GM12878 (cell line): Measurements from ENCODE around the gene SCLT1. TPM values are rescaled to one million over a fixed set of nuclear protein-coding genes. Genes with fewer than 3 reads are reported as not detected.

Experiments used
- ATAC-seq: fragments of 200-7000 bp; cut with Tn5 transposase; 3 replicates; pipeline ENCODE4 v1.9.1; 2020; ENCODE audit warnings: mild to moderate bottlenecking, moderate library complexity
- BruUV-seq: library from RNA; stranded (reverse); fragments of 400-500 nt; replicated peaks from 2 replicates; lab custom pipeline; 2021; lab: Mats Ljungman, UMichigan
- CTCF ChIA-PET: fragments of 300-600 bp; sonication (Branson Sonifier 250); formaldehyde crosslinking; extraction: SDS; loops from one replicate; lab custom pipeline; 2021; ENCODE audit warnings: inconsistent platforms; lab: Yijun Ruan, JAX
- POLR2A ChIA-PET: fragments of 350-600 bp; formaldehyde crosslinking; extraction: SDS; loops from one replicate; lab custom pipeline; 2021; ENCODE audit warnings: inconsistent platforms; lab: Charles Lee
- RAD21 ChIA-PET: fragments of 300-600 bp; sonication (Branson Sonifier 250); formaldehyde crosslinking; loops from one replicate; lab custom pipeline; 2023; ENCODE audit warnings: antibody characterized with exemption; ENCODE audit not compliant: unreplicated experiment; lab: Charles Lee
- SMC1A ChIA-PET: fragments of 300-600 bp; sonication (Branson Sonifier 250); formaldehyde crosslinking; loops from one replicate; lab custom pipeline; 2023; ENCODE audit not compliant: unreplicated experiment, uncharacterized antibody; lab: Charles Lee
- DNase-seq: peaks from one replicate; pipeline ENCODE4 v3.0.0-alpha.2; 2011; ENCODE audit warnings: low read depth, low spot score
- FAIRE-seq: peaks from 3 replicates; lab custom pipeline; 2011; peaks lifted over from hg19 to GRCh38; lab: Jason Lieb, UNC
- H2AFZ ChIP-seq: 2 replicates; pipeline ENCODE4 v1.6.0; 2011; ENCODE audit warnings: low read depth, low read length, control low read depth; ENCODE audit not compliant: control insufficient read depth
- H3K27ac ChIP-seq: 2 replicates; pipeline ENCODE4 v1.5.1; 2011; ENCODE audit warnings: control low read depth; ENCODE audit not compliant: control insufficient read depth, insufficient read depth
- H3K27me3 ChIP-seq, 2 experiments: replicated peaks in 1 of 2; 2 replicates each; pipeline versions ENCODE4 v1.6.0 to v1.6.1; 2011; ENCODE audit warnings: low read length in 1 of 2; ENCODE audit not compliant: control insufficient read depth in 2 of 2, insufficient read depth in 2 of 2
- H3K36me3 ChIP-seq, 2 experiments: 2 replicates each; pipeline ENCODE4 v1.5.1; 2011; ENCODE audit warnings: low read length in 1 of 2; ENCODE audit not compliant: control insufficient read depth in 2 of 2, insufficient read depth in 2 of 2
- H3K4me1 ChIP-seq: 2 replicates; pipeline ENCODE4 v1.6.1; 2011; ENCODE audit warnings: mild to moderate bottlenecking, low read length, moderate library complexity, mixed read lengths; ENCODE audit not compliant: control insufficient read depth, insufficient read depth
- H3K4me2 ChIP-seq: 2 replicates; pipeline ENCODE4 v1.6.0; 2011; ENCODE audit warnings: control low read depth; ENCODE audit not compliant: control insufficient read depth, insufficient read depth
- H3K4me3 ChIP-seq: fragments of 200-600 bp; sonication (generic); 2 replicates; pipeline ENCODE4 v1.5.1; 2016
- H3K79me2 ChIP-seq: 2 replicates; pipeline ENCODE4 v1.6.0; 2011; ENCODE audit warnings: low read length; ENCODE audit not compliant: control insufficient read depth, insufficient read depth
- H3K9ac ChIP-seq: 2 replicates; pipeline ENCODE4 v1.8.0; 2011; ENCODE audit warnings: low read length, control low read depth, mixed read lengths; ENCODE audit not compliant: control insufficient read depth, insufficient read depth
- H3K9me3 ChIP-seq: replicated peaks from 3 replicates; pipeline ENCODE4 v1.5.1; 2011; ENCODE audit warnings: mild to moderate bottlenecking, low read length; ENCODE audit not compliant: control insufficient read depth, insufficient read depth
- H4K20me1 ChIP-seq: 2 replicates; pipeline ENCODE4 v1.6.0; 2011; ENCODE audit not compliant: control insufficient read depth, insufficient read depth
- BMI1 ChIP-seq: fragments of 450-650 bp; IDR thresholded peaks from 2 replicates; pipeline ENCODE4 v1.6.1; 2016; ENCODE audit warnings: mild to moderate bottlenecking, moderate library complexity, borderline replicate concordance
- EZH2 ChIP-seq: IDR thresholded peaks from 2 replicates; pipeline ENCODE4 v1.6.1; 2012; ENCODE audit warnings: low read depth, mild to moderate bottlenecking, control low read depth, inconsistent platforms, low read length, borderline replicate concordance; ENCODE audit not compliant: control insufficient read depth
- RBBP5 ChIP-seq: fragments of 200-600 bp; sonication (generic); conservative IDR thresholded peaks from 2 replicates; pipeline ENCODE4 v1.6.1; 2016
- SMC3 ChIP-seq: IDR thresholded peaks from 2 replicates; pipeline ENCODE4 v1.6.1; 2011; ENCODE audit warnings: low read length, improper control_type of control experiment, borderline replicate concordance
- SUPT20H ChIP-seq: IDR thresholded peaks from 2 replicates; pipeline ENCODE4 v1.6.1; 2011; ENCODE audit warnings: low read depth, mild to moderate bottlenecking, low read length, moderate library complexity, borderline replicate concordance; ENCODE audit not compliant: control insufficient read depth
- SUZ12 ChIP-seq: fragments of 200-600 bp; sonication (generic); IDR thresholded peaks from one replicate; pipeline ENCODE4 v1.6.1; 2018; ENCODE audit warnings: antibody characterized with exemption, mild to moderate bottlenecking; ENCODE audit not compliant: unreplicated experiment
- WRNIP1 ChIP-seq: IDR thresholded peaks from 2 replicates; pipeline ENCODE4 v1.6.1; 2011; ENCODE audit warnings: low read depth, low read length, improper control_type of control experiment, borderline replicate concordance
- ZNF207 ChIP-seq: fragments of 450-650 bp; IDR thresholded peaks from 2 replicates; pipeline ENCODE4 v1.6.1; 2014; ENCODE audit warnings: antibody characterized with exemption, mild to moderate bottlenecking, borderline replicate concordance
- in situ Hi-C: fragments of 300-500 bp; cut with MboI; formaldehyde crosslinking; loops from 9 replicates; pipeline ENCODE4 v1.14.3; 2018; ENCODE audit warnings: mixed read lengths
- intact Hi-C: fragments of 100-400 bp; cut with micrococcal nuclease; formaldehyde crosslinking; loops from one replicate; pipeline ENCODE4 v1.14.2; 2022; ENCODE audit not compliant: unreplicated experiment
- polyA plus RNA-seq, 11 experiments: library from polyadenylated mRNA; depleted of rRNA in 4 of 11; unstranded in 6 of 11; stranded (reverse) in 5 of 11; fragments of >200 nt; fragmentation: Nextera tagmentation in 4 of 11; fragmentation: Illumina TruSeq in 1 of 11; extraction: Ambion mirVana in 4 of 11; extraction: Trizol in 1 of 11; gene quantifications; 1 replicate in 1 of 11; 2 replicates in 10 of 11; pipeline versions ENCODE4 v1.2.1 to v1.2.3, GENCODE V29; 2011 to 2016; ENCODE audit warnings: inconsistent platforms in 2 of 11, missing spikeins in 2 of 11, low read depth in 1 of 11
- total RNA-seq, 4 experiments: library from RNA; depleted of rRNA in 3 of 4; stranded (reverse); fragments of >200 nt in 3 of 4; fragmentation: Illumina TruSeq in 1 of 4; extraction: Trizol in 1 of 4; gene quantifications; 2 replicates each; pipeline versions ENCODE4 v1.2.1 to v1.2.3, GENCODE V29; 2013 to 2021
- TF ChIP-seq, protein P1 (sequence below): fragments of 150-350 bp; IDR thresholded peaks from 2 replicates; pipeline ENCODE4 v1.6.1; 2016; ENCODE audit warnings: low read depth, low read length
- TF ChIP-seq, protein P2 (sequence below): IDR thresholded peaks from 2 replicates; pipeline ENCODE4 v1.6.1; 2011; ENCODE audit warnings: low read depth, low read length, improper control_type of control experiment, borderline replicate concordance
- TF ChIP-seq, protein P3 (sequence below): IDR thresholded peaks from 2 replicates; pipeline ENCODE4 v1.6.1; 2011; ENCODE audit warnings: borderline replicate concordance, low read depth, mild to moderate bottlenecking, moderate library complexity, low read length; ENCODE audit not compliant: insufficient read depth, poor library complexity, severe bottlenecking

The SCLT1 gene
- total and polyA plus RNA-seq, 10 of the 15 experiments (the other 5 are each of a cell fraction or from before 2014, with no cell fraction given), result 7.8 to 31.4 (median 19.6) TPM

DNA sequence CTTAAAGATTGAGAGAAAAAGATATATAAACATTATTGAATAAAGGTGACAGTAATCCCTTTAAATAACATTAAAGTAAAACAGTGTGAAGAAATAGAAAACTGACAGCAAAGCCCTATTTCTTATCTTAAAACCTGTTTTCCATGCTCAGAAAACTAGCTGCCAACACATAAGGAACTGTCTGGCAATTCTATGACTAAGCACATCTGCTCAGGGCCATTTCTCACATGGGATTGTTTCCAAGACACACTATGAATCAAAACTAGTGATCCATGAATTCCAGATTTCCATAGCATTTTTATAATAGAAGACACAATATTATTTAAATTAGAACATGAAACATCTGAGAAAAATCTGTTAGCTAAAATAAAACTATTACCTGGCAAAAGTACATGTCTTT, 113.4 kb downstream of the SCLT1 start:
- H3K4me2 ChIP-seq, result no peak overlapping the region
- ATAC-seq, result no peak
- no TSS peak for BruUV-seq
- no peak for TF ChIP-seq SUPT20H
- no peak for TF ChIP-seq ZNF207
- TF ChIP-seq SMC3, result no peak
- no peak for TF ChIP-seq BMI1
- TF ChIP-seq, protein P1, sequence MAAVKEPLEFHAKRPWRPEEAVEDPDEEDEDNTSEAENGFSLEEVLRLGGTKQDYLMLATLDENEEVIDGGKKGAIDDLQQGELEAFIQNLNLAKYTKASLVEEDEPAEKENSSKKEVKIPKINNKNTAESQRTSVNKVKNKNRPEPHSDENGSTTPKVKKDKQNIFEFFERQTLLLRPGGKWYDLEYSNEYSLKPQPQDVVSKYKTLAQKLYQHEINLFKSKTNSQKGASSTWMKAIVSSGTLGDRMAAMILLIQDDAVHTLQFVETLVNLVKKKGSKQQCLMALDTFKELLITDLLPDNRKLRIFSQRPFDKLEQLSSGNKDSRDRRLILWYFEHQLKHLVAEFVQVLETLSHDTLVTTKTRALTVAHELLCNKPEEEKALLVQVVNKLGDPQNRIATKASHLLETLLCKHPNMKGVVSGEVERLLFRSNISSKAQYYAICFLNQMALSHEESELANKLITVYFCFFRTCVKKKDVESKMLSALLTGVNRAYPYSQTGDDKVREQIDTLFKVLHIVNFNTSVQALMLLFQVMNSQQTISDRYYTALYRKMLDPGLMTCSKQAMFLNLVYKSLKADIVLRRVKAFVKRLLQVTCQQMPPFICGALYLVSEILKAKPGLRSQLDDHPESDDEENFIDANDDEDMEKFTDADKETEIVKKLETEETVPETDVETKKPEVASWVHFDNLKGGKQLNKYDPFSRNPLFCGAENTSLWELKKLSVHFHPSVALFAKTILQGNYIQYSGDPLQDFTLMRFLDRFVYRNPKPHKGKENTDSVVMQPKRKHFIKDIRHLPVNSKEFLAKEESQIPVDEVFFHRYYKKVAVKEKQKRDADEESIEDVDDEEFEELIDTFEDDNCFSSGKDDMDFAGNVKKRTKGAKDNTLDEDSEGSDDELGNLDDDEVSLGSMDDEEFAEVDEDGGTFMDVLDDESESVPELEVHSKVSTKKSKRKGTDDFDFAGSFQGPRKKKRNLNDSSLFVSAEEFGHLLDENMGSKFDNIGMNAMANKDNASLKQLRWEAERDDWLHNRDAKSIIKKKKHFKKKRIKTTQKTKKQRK, result no peak
- TF ChIP-seq RBBP5, result no peak
- TF ChIP-seq, protein P2, sequence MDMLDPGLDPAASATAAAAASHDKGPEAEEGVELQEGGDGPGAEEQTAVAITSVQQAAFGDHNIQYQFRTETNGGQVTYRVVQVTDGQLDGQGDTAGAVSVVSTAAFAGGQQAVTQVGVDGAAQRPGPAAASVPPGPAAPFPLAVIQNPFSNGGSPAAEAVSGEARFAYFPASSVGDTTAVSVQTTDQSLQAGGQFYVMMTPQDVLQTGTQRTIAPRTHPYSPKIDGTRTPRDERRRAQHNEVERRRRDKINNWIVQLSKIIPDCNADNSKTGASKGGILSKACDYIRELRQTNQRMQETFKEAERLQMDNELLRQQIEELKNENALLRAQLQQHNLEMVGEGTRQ, result no peak
- no peak for TF ChIP-seq SUZ12
- no peak for TF ChIP-seq EZH2
- TF ChIP-seq, protein P3, sequence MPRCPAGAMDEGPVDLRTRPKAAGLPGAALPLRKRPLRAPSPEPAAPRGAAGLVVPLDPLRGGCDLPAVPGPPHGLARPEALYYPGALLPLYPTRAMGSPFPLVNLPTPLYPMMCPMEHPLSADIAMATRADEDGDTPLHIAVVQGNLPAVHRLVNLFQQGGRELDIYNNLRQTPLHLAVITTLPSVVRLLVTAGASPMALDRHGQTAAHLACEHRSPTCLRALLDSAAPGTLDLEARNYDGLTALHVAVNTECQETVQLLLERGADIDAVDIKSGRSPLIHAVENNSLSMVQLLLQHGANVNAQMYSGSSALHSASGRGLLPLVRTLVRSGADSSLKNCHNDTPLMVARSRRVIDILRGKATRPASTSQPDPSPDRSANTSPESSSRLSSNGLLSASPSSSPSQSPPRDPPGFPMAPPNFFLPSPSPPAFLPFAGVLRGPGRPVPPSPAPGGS, result no peak
- no peak for TF ChIP-seq WRNIP1
- H3K27ac ChIP-seq, result no peak overlapping the region
- no peak for FAIRE-seq
- in situ Hi-C loops, result no loop called here
- intact Hi-C loops, result no loop called here
- DNase-seq, result no peak
- no peaks in the 10 kb centered on the region for H4K20me1 ChIP-seq
- ChIA-PET RAD21 (no interaction called here), CTCF (interaction anchor here (1.4 kb wide), 1 partner anchor 116 kb away, joined by 4 read pairs; no protein-coding TSS in a partner anchor), SMC1A (interaction anchor here (1.0 kb wide), 2 partner anchors 117 to 130 kb away, joined by 3 read pairs; no protein-coding TSS in a partner anchor), POLR2A (no interaction called here)
- H3K36me3 ChIP-seq, result no peaks in the 10 kb centered on the region; a peak in 1 of 4 replicates
- H3K79me2 ChIP-seq, result no peaks in the 10 kb centered on the region
- no peak overlapping the region for H3K9ac ChIP-seq
- H3K4me1 ChIP-seq, result no peaks in the 10 kb centered on the region
- H2AFZ ChIP-seq, result no peak overlapping the region
- no peaks in the 10 kb centered on the region for H3K9me3 ChIP-seq
- no peaks in the 10 kb centered on the region for H3K27me3 ChIP-seq
- H3K4me3 ChIP-seq, result no peak overlapping the region
